Stomach (tissue), 4 donors: ENCODE data around the gene PRSS57.

Experiments used
- CTCF ChIP-seq, 7 experiments: fragments of 450-650 bp in 4 of 7; fragments of 200-600 bp in 3 of 7; sonication (generic) in 3 of 7; IDR thresholded peaks; one replicate each; pipeline ENCODE4 v1.5.1; 2016 to 2019; ENCODE audit warnings: antibody characterized with exemption in 7 of 7, control low read depth in 2 of 7, mild to moderate bottlenecking in 1 of 7
- EP300 ChIP-seq: sonication (generic); formaldehyde crosslinking; IDR thresholded peaks from one replicate; pipeline ENCODE4 v1.6.1; 2017; ENCODE audit warnings: antibody characterized with exemption
- POLR2A ChIP-seq, 4 donors: fragments of 450-650 bp; IDR thresholded peaks; one replicate each; pipeline ENCODE4 v1.6.1; 2016; ENCODE audit warnings: antibody characterized with exemption in 4 of 4, control low read depth in 2 of 4, mild to moderate bottlenecking in 1 of 4, moderate library complexity in 1 of 4
- POLR2AphosphoS5 ChIP-seq, 3 donors: sonication (generic); formaldehyde crosslinking; IDR thresholded peaks; one replicate each; pipeline ENCODE4 v1.6.1; 2016; ENCODE audit warnings: antibody characterized with exemption in 3 of 3

DNA sequence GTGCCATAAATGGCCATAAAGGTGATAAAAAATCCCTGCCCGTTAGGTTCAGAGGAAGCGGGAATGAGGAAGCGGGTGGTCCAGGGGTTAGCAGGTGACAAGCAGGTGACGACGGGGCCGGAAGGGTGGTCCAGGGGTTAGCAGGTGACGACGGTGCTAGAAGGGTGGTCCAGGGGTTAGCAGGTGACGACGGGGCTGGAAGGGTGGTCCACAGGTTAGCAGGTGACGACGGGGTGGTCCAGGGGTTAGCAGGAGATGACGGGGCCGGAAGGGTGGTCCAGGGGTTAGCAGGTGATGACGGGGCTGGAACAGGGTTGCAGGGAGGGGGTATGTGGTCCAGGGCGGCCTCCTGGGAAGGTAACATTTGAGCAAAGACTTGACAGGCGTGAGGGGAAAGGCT, 6.3 kb downstream of the PRSS57 start:
- TF ChIP-seq CTCF (IDR thresholded peaks at IDR 0.05) (no peak), POLR2A (IDR thresholded peaks at IDR 0.05) (no peak), POLR2AphosphoS5 (IDR thresholded peaks at IDR 0.05) (no peak), EP300 (no peak)
